Right lung (tissue), 5 donors: ENCODE measurements around the gene GUCA1C. TPM values are rescaled to one million over a fixed set of nuclear protein-coding genes. Genes with fewer than 3 reads are reported as not detected.

Experiments
- DNase-seq, 2 donors: peaks; one replicate each; pipeline ENCODE4 v3.0.0-alpha.2; 2013
- polyA plus RNA-seq, 5 donors: library from polyadenylated mRNA; unstranded; fragments of 120-200 nt; gene quantifications; one replicate each; pipeline versions ENCODE4 v1.2.1 to v1.2.3, GENCODE V29; 2013; ENCODE audit warnings: inconsistent platforms in 1 of 5, low replicate concordance in 1 of 5; ENCODE audit not compliant: insufficient read length in 5 of 5, insufficient read depth in 1 of 5

Gene GUCA1C
- polyA plus RNA-seq, 5 donors: not detected

GRCh38 chr3:108909799-108910198 is 43.9 kb downstream of the GUCA1C start:
- DNase-seq: no peak

- DNase-seq: no peak
Measured at GRCh38 chr3:108907194-108907593, 46.5 kb downstream of the GUCA1C start.

- DNase-seq: no peak
Measured at GRCh38 chr3:108899530-108899929, 54.1 kb downstream of the GUCA1C start.

- no peak for DNase-seq
Measured at GRCh38 chr3:108897883-108898282, 55.8 kb downstream of the GUCA1C start.

- DNase-seq: no peak
Measured at GRCh38 chr3:108894981-108895380, 58.7 kb downstream of the GUCA1C start.

GRCh38 chr3:108891833-108892232 is 61.8 kb downstream of the GUCA1C start:
- no peak for DNase-seq

GRCh38 chr3:108887777-108888176 is 65.9 kb downstream of the GUCA1C start:
- DNase-seq: no peak

GRCh38 chr3:108887121-108887520 is 66.6 kb downstream of the GUCA1C start:
- no peak for DNase-seq

GRCh38 chr3:108883373-108883772 is 70.3 kb downstream of the GUCA1C start:
- DNase-seq: no peak

GRCh38 chr3:108882762-108883161 is 70.9 kb downstream of the GUCA1C start:
- DNase-seq: no peak

GRCh38 chr3:108879915-108880314 is 73.8 kb downstream of the GUCA1C start:
- DNase-seq: no peak

- no peak for DNase-seq
Measured at GRCh38 chr3:108877901-108878300, 75.8 kb downstream of the GUCA1C start.

GRCh38 chr3:108863799-108864135 is 89.9 kb downstream of the GUCA1C start:
- no peak for DNase-seq

GRCh38 chr3:108862865-108863798 is 90.5 kb downstream of the GUCA1C start:
- DNase-seq: no peak

GRCh38 chr3:108861401-108861800 is 92.3 kb downstream of the GUCA1C start:
- no peak for DNase-seq

Other genes with a start within 250 kb of the GUCA1C start
- gene RETNLB, start 196.5 kb downstream of the GUCA1C start, polyA plus RNA-seq: not detected
- gene TRAT1, start 131.1 kb downstream of the GUCA1C start, polyA plus RNA-seq: under 1 TPM; 0.15 to 0.44 (median 0.25) TPM
- not detected for gene MORC1, start 164.3 kb upstream of the GUCA1C start, polyA plus RNA-seq
- not detected for gene C3orf85, start 182.8 kb upstream of the GUCA1C start, polyA plus RNA-seq